ENCODE data around the gene ZDHHC14.

ZDHHC14 gene

DNA sequence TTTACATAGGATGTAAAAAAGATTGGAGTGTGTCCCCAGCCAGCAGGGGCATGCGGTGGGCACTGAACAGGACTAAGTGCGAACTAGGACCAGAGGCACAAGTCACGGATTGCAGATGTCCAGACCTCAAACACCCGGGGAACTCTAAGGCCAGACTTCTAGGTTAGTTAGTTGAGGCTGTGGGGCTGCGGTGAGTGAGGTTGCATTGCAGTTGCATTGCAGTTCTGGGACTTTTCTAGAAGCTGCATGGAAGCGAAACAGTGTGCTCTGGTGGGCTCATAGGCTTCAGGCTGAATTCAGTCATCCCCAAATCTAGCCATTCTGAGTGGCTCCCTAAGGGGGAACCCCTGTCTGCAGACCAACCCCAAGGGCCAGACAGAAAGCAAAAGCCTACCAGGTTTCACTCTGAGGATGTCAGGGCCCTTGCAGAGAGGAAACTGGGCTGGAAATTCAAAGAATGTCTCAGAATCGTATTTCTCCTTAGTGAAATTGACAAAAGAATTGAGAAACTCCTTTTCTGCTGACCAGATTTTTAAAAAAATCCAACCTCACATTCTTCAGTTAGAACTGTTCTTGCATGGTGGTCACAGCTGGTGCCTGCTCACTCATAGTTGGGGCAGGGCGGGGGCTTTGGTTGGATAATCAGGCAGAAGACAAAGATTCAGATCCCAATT, 182.8 kb downstream of the ZDHHC14 start:
- TF ChIP-seq, protein P1, sequence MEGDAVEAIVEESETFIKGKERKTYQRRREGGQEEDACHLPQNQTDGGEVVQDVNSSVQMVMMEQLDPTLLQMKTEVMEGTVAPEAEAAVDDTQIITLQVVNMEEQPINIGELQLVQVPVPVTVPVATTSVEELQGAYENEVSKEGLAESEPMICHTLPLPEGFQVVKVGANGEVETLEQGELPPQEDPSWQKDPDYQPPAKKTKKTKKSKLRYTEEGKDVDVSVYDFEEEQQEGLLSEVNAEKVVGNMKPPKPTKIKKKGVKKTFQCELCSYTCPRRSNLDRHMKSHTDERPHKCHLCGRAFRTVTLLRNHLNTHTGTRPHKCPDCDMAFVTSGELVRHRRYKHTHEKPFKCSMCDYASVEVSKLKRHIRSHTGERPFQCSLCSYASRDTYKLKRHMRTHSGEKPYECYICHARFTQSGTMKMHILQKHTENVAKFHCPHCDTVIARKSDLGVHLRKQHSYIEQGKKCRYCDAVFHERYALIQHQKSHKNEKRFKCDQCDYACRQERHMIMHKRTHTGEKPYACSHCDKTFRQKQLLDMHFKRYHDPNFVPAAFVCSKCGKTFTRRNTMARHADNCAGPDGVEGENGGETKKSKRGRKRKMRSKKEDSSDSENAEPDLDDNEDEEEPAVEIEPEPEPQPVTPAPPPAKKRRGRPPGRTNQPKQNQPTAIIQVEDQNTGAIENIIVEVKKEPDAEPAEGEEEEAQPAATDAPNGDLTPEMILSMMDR (IDR thresholded peaks at IDR 0.05; ENCODE audit: low read depth, low read length, missing control alignments) = no peak
- DNase-seq (ENCODE audit: extremely low read depth, low read depth) = no peak
- H3K4me3 ChIP-seq (replicated peaks; ENCODE audit: low read depth, low read length) = no peak overlapping the region

- H3K4me3 ChIP-seq (replicated peaks; ENCODE audit: low read depth, low read length) = no peak overlapping the region
- TF ChIP-seq, protein P1 (IDR thresholded peaks at IDR 0.05; ENCODE audit: low read depth, low read length, missing control alignments) = no peak
- DNase-seq (ENCODE audit: extremely low read depth, low read depth) = no peak
These were observed 187.7 kb downstream of the ZDHHC14 start for GRCh38 chr6:157568702-157569101.

- TF ChIP-seq, protein P1 (IDR thresholded peaks at IDR 0.05; ENCODE audit: low read depth, low read length, missing control alignments) = no peak
- no peak overlapping the region for H3K4me3 ChIP-seq (replicated peaks; ENCODE audit: low read depth, low read length)
- DNase-seq (ENCODE audit: extremely low read depth, low read depth) = no peak
These were observed 188.6 kb downstream of the ZDHHC14 start for GRCh38 chr6:157569543-157569942.

GRCh38 chr6:157570104-157570503, 189.1 kb downstream of the ZDHHC14 start:
- no peak overlapping the region for H3K4me3 ChIP-seq (replicated peaks; ENCODE audit: low read depth, low read length)
- DNase-seq (ENCODE audit: extremely low read depth, low read depth) = no peak
- TF ChIP-seq, protein P1 (IDR thresholded peaks at IDR 0.05; ENCODE audit: low read depth, low read length, missing control alignments) = no peak

GRCh38 chr6:157570752-157571151, 189.8 kb downstream of the ZDHHC14 start:
- no peak overlapping the region for H3K4me3 ChIP-seq (replicated peaks; ENCODE audit: low read depth, low read length)
- no peak for DNase-seq (ENCODE audit: extremely low read depth, low read depth)
- TF ChIP-seq, protein P1 (IDR thresholded peaks at IDR 0.05; ENCODE audit: low read depth, low read length, missing control alignments) = no peak

- no peak overlapping the region for H3K4me3 ChIP-seq (replicated peaks; ENCODE audit: low read depth, low read length)
- TF ChIP-seq, protein P1 (IDR thresholded peaks at IDR 0.05; ENCODE audit: low read depth, low read length, missing control alignments) = no peak
- DNase-seq (ENCODE audit: extremely low read depth, low read depth) = no peak
These were observed 190.3 kb downstream of the ZDHHC14 start for GRCh38 chr6:157571269-157571668.

GRCh38 chr6:157571950-157572349, 191.0 kb downstream of the ZDHHC14 start:
- no peak overlapping the region for H3K4me3 ChIP-seq (replicated peaks; ENCODE audit: low read depth, low read length)
- TF ChIP-seq, protein P1 (IDR thresholded peaks at IDR 0.05; ENCODE audit: low read depth, low read length, missing control alignments) = no peak
- DNase-seq (ENCODE audit: extremely low read depth, low read depth) = no peak

All from HFF-Myc (cell line).